ENCODE results near the gene HAT1.
"Not testable (repeated sequence)": the region's sequence is repeated elsewhere in the genome, so short reads cannot be mapped to it uniquely, and the experiment has no call there.

The HAT1 gene

GRCh38 chr2:171922230-171923022 lies at the start of gene HAT1:
Gene HAT1 (plus strand): TSS chr2:171922461. CDS start chr2:171922501, 40 bp downstream.
- DNase-seq (ENCODE audit: low read depth in 3 of 3, low spot score in 1 of 3) = peak; percentile 92 to 97 (median 94)

DNA sequence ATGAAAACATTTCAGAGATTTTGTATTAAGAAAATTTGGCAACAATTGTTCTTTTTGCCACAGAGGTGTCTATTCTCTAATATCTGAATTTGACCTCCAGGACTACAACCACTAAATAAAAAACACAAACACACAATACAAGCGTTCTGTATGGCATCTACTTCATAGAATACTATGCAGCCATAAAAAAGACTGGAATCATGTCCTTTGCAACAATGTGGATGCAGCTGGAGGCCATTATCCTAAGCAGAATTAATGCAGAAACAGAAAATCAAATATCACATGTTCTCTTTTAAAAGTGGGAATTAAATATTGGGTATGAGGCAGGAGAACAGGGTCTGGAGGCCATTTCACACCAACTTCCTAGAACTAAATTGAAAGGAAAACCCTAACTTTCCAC lies 47.7 kb upstream of the HAT1 start:
- no peak for DNase-seq (ENCODE audit: low read depth in 3 of 3, low spot score in 1 of 3)

DNA sequence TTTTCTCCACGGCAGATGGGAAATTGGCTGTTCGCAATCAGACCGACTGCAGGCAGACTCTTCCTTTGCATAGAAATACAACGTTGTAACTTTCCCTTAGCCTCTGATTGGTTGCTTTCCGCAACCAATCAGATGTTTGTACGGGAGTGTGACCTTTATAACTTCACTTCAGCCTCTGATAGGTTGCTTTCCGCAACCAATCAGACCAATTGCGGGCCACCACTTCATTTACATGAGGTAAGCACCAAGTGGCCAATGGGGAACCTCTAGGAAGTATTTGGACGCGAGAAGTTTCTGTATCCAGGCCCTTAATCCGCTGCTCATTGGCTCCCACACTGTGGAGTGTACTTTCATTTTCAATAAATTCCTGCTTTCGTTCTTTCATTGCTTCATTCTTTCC lies 47.3 kb upstream of the HAT1 start:
- DNase-seq (ENCODE audit: low read depth in 3 of 3, low spot score in 1 of 3) = no peak

DNA sequence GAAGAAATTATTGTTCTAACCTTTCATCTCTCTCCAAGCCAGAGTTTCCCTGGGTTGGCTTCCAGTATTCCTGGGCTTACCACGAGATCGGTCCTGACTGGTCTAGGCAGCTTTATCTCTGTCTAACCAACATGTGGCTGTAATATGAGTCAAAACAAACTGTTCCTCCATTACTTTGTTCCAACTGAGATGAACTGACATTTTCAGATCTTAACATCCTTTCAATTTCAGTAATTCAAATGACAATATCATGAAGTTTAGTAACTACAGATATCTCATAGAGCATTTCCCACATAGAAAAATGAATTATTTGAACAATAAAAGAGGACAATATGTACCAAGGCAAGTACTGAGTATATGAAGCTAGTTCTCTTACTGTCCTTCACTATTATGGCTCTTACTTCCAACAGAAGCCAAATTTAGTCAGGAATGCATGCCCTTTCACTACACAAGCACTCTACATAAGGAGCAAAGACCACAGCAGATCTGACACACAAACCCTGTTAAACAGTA lies 43.7 kb upstream of the HAT1 start:
- no peak for DNase-seq (ENCODE audit: low read depth in 3 of 3, low spot score in 1 of 3)

DNA sequence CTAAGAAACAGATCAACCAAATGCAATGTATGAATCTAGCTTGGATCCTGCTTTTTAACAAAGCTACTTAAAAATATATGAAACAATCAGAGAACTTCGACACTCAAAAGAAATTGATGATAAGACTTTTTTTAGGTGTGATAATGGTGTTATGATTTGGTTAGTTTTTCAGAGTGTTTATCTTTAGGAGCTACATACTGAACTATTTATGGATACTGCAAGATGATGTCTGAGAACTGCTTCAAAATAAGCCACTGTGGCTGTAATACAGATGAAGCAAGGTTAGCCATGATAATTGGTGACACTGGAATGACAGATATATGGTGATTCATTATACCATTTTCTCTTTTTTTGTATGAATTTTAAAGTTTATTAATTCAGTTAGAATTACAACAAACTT lies 42.4 kb upstream of the HAT1 start:
- DNase-seq (ENCODE audit: low read depth in 3 of 3, low spot score in 1 of 3) = no peak

- no peak for DNase-seq (ENCODE audit: low read depth in 3 of 3, low spot score in 1 of 3)
Observed at GRCh38 chr2:171880774-171881173, 41.5 kb upstream of the HAT1 start.

- DNase-seq (ENCODE audit: low read depth in 3 of 3, low spot score in 1 of 3) = no peak
Observed at GRCh38 chr2:171882089-171882769, 40.0 kb upstream of the HAT1 start.

DNA sequence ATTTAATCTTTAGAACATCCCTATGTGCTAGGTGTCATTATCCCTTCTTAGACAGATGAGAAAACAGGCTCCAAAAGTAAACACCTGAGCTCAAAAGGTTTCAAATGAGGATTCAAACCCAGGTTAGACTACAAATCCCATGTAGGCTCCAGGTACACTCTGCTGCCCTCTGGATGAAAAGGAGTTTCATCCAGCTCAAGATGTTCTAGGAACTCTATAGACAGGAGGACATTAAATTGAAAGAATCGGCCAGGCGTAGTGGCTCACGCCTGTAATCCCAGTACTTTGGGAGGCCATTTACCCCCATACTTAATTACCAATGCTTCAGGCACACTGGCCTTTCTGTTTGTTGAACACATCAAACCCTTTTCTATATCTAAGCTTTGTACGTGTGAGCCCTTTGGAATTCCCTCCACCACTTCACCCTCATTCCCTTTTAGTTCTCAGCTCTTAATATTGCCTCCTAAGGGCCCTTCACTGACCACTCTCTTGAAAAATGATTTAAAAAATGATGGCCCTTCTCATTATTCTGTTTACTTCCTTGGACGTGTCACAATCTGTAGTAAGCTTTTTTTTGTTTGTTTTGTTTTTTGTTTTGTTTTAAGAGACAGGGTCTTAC lies 38.9 kb upstream of the HAT1 start:
- no peak for DNase-seq (ENCODE audit: low read depth in 3 of 3, low spot score in 1 of 3)

DNA sequence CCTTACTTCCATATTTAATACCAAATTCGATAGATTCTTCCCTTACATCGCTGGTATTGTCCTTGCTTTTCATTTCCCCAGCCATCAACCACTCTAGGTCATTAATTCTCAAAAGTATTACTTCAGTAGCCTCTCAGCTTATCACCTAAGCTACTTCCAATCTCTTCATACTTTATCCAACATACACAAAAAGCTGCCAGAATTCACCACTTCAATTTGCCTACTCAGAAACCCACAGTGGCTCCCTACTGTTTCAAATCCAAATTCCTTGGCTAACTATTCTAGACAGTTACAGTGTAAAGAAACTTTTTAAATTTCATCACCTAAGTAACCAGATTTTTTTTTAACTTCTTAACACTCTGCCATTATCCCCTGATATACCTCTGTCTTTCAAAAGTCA lies 32.9 kb upstream of the HAT1 start:
- no peak for DNase-seq (ENCODE audit: low read depth in 3 of 3, low spot score in 1 of 3)

DNA sequence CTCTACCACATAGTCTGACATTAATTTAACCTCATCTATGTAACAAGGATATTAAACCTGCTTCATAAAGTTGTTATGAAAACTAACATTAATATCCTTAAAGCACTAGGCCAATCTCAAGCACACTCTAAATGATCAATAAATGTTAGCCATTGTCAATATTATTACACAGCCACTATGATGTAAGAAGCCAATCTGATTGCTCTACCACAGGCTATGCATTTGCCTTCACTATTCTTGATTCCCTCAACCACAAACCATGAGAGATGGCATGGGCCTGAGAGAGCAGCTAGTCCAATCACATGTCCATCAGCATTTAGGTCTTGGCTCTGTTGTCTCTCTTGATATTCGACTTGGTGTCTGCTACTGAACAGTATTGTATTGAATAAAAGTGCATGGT lies 32.5 kb upstream of the HAT1 start:
- no peak for DNase-seq (ENCODE audit: low read depth in 3 of 3, low spot score in 1 of 3)

GRCh38 chr2:171893196-171893823 lies 29.0 kb upstream of the HAT1 start:
- no peak for DNase-seq (ENCODE audit: low read depth in 3 of 3, low spot score in 1 of 3)

- DNase-seq (ENCODE audit: low read depth in 3 of 3, low spot score in 1 of 3) = peak; percentile 17 to 57 (median 29)
Observed at GRCh38 chr2:171893824-171894611, 28.2 kb upstream of the HAT1 start, which contains the start of gene SLC25A12. Gene SLC25A12 (minus strand): TSS chr2:171894244. CDS start chr2:171894214, 30 bp downstream.

DNA sequence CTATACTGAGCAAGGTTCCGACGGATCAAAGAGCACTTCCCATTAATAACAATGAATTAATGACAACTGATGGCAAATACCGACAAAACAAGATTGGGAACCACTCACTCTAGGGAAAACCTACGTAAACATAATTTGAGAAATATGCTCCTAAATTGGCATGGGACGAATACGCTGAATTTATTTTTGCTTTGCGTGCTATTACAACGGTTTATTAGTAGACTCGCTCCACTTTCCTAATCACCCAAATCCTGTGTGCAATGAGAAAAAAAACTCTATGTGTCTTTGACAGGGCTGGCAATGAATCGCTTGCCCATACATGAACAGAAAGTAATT lies 27.7 kb upstream of the HAT1 start:
- DNase-seq (ENCODE audit: low read depth in 3 of 3, low spot score in 1 of 3) = no peak

GRCh38 chr2:171895786-171896185 lies 26.5 kb upstream of the HAT1 start:
- no peak for DNase-seq (ENCODE audit: low read depth in 3 of 3, low spot score in 1 of 3)

- not testable (repeated sequence) for DNase-seq (ENCODE audit: low read depth in 3 of 3, low spot score in 1 of 3)
Observed at GRCh38 chr2:171899623-171900282, 22.5 kb upstream of the HAT1 start.

DNA sequence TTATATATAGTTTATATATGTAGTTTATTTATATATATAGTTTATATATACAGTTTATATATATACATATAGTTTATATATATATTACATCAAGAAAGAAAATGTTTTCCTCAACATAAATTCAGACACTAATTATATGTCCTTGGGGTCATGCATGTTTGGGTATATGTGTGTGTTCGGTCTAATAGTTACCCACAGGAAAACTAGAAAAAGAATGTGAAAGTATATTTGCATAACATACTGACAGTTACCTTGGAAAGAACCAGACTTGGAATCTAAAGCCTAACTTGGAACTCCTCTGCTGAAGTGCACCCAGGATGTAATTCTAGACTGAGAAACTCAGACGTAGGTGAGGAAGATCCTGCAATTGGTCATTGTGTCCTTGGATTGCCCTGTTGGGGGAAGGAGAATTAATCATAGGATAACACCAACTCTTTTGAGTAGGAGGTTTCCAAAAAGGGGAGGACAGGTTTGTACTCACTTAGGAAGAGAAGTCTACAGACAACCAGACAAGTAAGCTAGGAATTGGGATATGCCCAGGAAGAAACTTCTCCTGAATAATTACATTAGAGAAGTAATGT lies 19.3 kb upstream of the HAT1 start:
- DNase-seq (ENCODE audit: low read depth in 3 of 3, low spot score in 1 of 3) = no peak

DNA sequence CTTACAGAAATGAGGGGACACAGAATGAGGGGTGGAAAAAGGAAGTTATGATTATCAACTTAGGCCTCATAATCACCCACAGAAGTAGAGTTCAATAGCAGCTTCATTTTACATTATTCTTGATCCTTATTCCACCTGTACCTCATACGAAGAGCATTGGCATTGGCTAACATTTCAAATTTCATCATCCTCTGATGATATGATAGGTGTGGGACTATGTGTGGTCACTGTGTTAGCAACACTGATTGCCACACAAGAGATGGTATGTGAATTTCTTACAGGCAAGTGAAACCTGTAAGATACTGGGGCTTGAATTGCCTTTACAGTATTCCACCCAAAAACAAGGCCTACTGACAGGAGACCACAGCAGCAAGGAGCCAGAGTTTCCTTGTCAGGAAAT lies 14.0 kb upstream of the HAT1 start:
- DNase-seq (ENCODE audit: low read depth in 3 of 3, low spot score in 1 of 3) = no peak

DNA sequence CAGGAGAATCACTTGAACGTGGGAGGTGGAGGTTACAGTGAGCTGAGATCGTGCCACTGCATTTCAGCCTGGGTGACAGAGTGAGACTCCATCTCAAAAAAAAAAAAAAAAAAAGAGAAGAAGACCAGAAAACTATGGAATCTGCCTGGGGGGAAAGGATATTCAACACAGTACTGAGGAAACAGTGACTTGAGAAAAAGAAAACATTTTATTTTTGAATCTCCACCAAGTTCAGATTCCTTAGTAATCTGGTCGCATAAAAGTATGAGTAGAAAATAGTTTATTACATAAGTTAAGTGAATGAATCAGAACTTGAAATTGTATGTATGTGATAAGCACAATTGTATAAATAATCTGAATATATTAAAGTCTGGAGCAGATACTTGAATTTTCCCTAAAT lies 13.0 kb upstream of the HAT1 start:
- DNase-seq (ENCODE audit: low read depth in 3 of 3, low spot score in 1 of 3) = no peak

GRCh38 chr2:171910494-171910893 lies 11.8 kb upstream of the HAT1 start:
- no peak for DNase-seq (ENCODE audit: low read depth in 3 of 3, low spot score in 1 of 3)

DNA sequence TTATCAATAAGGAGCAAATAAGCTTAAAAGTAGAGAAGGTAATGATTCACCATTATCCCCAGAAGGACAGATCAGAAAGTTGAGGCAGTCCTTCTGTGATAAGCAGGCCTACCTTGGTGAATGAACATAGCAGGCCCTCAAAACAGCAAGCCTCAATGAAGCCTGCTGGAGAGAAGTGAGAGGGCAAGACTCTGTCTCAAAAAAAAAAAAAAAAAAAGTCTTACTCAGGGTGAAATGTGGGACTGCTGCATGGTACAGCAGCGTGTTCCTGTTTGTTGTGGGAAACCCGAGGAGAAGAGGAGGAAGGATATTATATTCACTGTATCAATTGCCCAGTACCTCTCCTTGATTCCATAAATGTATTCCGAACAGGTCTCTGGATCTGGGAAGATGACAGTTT lies 8.7 kb upstream of the HAT1 start:
- no peak for DNase-seq (ENCODE audit: low read depth in 3 of 3, low spot score in 1 of 3)
